ENCODE measurements around the gene TMEM132A. TPM values are rescaled to one million over a fixed set of nuclear protein-coding genes. Genes with fewer than 3 reads are reported as not detected.

TMEM132A gene
- total RNA-seq, 1 donor from 2014 or later: 287 TPM

- no peak for DNase-seq (ENCODE audit: low read depth)
- TF ChIP-seq CTCF (conservative IDR thresholded peaks at IDR 0.05; ENCODE audit: low read depth, low read length): no peak
- H3K4me3 ChIP-seq (ENCODE audit: low read depth, low read length): no peak overlapping the region
Measured at GRCh38 chr11:60950933-60951605, 26.8 kb downstream of the TMEM132A start.

DNA sequence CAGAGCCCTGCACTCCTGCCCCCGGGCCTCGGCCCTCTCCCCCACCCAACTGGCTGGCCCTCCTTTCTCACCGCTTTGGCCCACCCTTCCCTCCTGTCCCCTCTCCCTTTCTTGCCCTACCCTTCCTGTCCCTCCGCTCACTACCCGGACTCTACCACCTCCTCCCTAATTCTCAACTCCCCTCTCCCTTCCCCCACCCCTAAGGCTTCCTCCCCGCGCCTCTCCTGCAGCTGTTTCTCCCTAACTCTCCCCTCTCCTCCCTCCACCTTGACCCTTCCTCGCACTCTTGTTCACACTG is 27.3 kb downstream of the TMEM132A start:
- DNase-seq (ENCODE audit: low read depth): no peak
- peak overlapping the region; percentile 47 for H3K4me3 ChIP-seq (ENCODE audit: low read depth, low read length)
- TF ChIP-seq CTCF (conservative IDR thresholded peaks at IDR 0.05; ENCODE audit: low read depth, low read length): no peak

DNA sequence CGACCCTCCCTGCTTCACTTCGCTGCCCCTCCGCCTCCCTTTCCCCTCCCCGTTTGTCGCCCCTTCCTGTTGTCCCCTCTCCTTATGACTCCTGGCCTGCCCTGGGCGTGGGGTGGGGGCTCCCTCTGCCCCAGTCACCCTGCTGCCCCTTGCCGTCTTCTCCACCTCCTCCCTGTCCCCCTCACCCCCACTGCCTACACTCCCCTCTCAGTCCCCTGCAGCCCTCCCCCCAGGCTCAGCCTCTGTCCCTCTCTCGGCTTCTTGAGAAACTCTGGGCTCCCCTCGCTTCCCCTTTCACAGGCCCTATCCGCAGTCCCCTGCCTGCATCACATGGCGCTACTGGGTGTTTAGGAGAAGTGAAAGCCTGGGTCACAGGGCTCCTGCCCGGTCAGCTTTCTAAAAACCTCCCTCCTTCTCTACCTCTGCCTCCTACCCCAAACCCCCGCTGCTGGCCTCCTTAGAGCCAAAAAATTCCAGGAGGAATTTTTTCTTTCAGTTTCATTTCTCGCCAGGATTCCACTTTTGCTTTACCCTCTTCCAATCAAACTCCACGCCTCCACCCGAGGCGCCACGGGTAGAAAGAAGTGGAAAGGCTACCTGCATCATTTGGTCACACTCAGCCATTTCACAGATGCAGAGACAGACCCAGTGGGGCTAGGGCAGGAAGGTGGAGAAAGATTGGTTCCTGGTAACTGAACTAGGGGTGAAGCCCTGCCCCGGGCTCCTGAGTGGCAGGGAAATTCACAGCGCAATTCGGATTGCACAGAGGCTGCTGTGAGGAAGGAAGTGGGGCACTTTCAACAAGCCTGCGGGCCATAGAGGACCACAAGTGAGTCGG is 27.9 kb downstream of the TMEM132A start, which contains the start of gene SLC15A3:
SLC15A3 (minus strand) TSS at position 273 of the 838 bp plus-strand sequence. CDS start 625 bp downstream, outside the sequence.
- no peak for TF ChIP-seq CTCF (conservative IDR thresholded peaks at IDR 0.05; ENCODE audit: low read depth, low read length)
- peak within 1 kb of the TSS; percentile 47 for H3K4me3 ChIP-seq (ENCODE audit: low read depth, low read length)
- no peak for DNase-seq (ENCODE audit: low read depth)

- no peak for DNase-seq (ENCODE audit: low read depth)
- TF ChIP-seq CTCF (conservative IDR thresholded peaks at IDR 0.05; ENCODE audit: low read depth, low read length): no peak
- H3K4me3 ChIP-seq (ENCODE audit: low read depth, low read length): no peak overlapping the region
Measured at GRCh38 chr11:60952742-60953170, 28.5 kb downstream of the TMEM132A start.

GRCh38 chr11:60953781-60954180 is 29.5 kb downstream of the TMEM132A start:
- no peak overlapping the region for H3K4me3 ChIP-seq (ENCODE audit: low read depth, low read length)
- DNase-seq (ENCODE audit: low read depth): no peak
- TF ChIP-seq CTCF (conservative IDR thresholded peaks at IDR 0.05; ENCODE audit: low read depth, low read length): no peak

DNA sequence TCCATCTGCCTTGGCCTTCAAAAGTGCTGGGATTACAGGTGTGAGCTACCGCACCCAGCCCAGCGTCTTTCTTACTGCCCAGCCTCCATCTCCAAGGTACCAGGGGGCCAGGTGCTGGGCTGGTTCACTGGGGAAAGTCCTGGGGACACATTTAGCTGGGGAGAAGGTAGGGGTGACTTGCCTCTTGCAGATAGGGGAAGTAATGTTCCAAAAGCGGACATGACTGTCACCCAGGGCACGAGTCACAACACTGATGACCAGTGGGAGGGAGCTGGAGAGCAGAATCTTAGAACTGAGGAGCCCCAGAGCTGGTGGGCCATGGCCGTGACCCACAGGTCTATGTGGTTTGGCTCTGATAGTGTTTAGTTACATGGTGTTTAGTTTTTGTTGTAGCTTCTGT is 30.2 kb downstream of the TMEM132A start:
- TF ChIP-seq CTCF (conservative IDR thresholded peaks at IDR 0.05; ENCODE audit: low read depth, low read length): no peak
- no peak overlapping the region for H3K4me3 ChIP-seq (ENCODE audit: low read depth, low read length)
- no peak for DNase-seq (ENCODE audit: low read depth)

Measured in epithelial cell of proximal tubule (primary cell).